ENCODE results near the gene MBD4. TPM values are rescaled to one million over a fixed set of nuclear protein-coding genes. Genes with fewer than 3 reads are reported as not detected.

Gene MBD4
- total and polyA plus RNA-seq, 2 of the 4 experiments (the other 2 are of a cell fraction), result 13.8 to 15.0 TPM

DNA sequence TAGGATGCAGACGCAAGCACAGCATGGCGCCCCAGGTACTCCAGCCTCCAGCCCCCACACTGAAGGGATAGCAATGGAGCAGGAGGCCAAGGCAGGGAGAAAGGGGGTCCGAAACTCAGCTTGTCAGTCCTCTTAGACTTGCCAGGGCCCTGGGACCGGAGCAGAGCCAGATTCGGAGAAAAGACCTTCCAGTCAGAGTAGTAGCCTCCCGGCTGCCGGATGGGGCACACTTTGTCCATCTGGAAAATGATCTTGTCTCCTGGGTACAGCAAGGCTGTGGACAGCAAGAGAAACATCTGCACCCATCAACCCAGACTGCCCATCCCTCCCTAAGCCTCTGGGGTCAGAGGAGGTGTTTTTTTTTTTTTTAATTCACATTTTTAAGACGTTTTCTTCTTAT, 35.6 kb downstream of the MBD4 start:
- Histone ChIP-seq H3K4me2 (ENCODE audit: low read depth, low read length) (no peak overlapping the region), H3K27me3 (ENCODE audit: control insufficient read depth, insufficient read depth, low read length) (no peaks in the 10 kb centered on the region), H3K79me1 (ENCODE audit: low read depth in 1 of 2, low read length in 2 of 2) (peaks cover 0 to 1% of the 10 kb centered on the region in 2 experiments; a peak in 1 of 4 replicates), H3K36me3 (ENCODE audit: control insufficient read depth, insufficient read depth, low read length) (no peaks in the 10 kb centered on the region), H3K4me3 (ENCODE audit: insufficient read depth, low read depth, low read length) (no peak overlapping the region), H4K20me1 (ENCODE audit: insufficient read depth, low read length) (no peaks in the 10 kb centered on the region), H3K9ac (ENCODE audit: low read depth, low read length) (no peak overlapping the region), H3K56ac (ENCODE audit: extremely low read depth, insufficient read depth, low read length) (no peak overlapping the region), H4K8ac (ENCODE audit: low read depth in 2 of 2, low read length in 2 of 2) (no peak overlapping the region), H2AK5ac (ENCODE audit: low read depth, low read length) (no peak overlapping the region), H3K18ac (ENCODE audit: low read depth, low read length) (no peak overlapping the region), H3K4me1 (ENCODE audit: control insufficient read depth, insufficient read depth, low read length) (peaks cover 2% of the 10 kb centered on the region; the same call in 1 of the 2 replicates), H3K23ac (ENCODE audit: low read depth, low read length) (no peak overlapping the region), H2BK20ac (ENCODE audit: low read depth, low read length) (no peak overlapping the region), H2BK120ac (ENCODE audit: low read depth, low read length) (no peak overlapping the region), H4K5ac (ENCODE audit: low read depth, low read length) (no peak overlapping the region), H4K91ac (ENCODE audit: insufficient read depth, low read depth, low read length) (no peak overlapping the region), H2AK9ac (replicated peaks; ENCODE audit: low read depth, low read length, poor library complexity) (no peak overlapping the region), H3K9me3 (ENCODE audit: control insufficient read depth, insufficient read depth, low read length) (no peaks in the 10 kb centered on the region), H3K14ac (replicated peaks; ENCODE audit: low read depth, low read length) (no peak overlapping the region), H2BK15ac (ENCODE audit: low read depth, low read length) (no peak overlapping the region), H3K27ac (ENCODE audit: insufficient read depth, low read length) (no peak overlapping the region), H3K9me1 (ENCODE audit: insufficient read depth, low read length) (no peaks in the 10 kb centered on the region), H2BK5ac (ENCODE audit: low read depth, low read length, poor library complexity, severe bottlenecking) (no peak overlapping the region), H3K4ac (ENCODE audit: low read depth, low read length) (no peak overlapping the region), H2AFZ (replicated peaks; ENCODE audit: low read length, poor library complexity) (no peak overlapping the region)
- WGBS, 2 experiments (ENCODE audit: extremely low coverage in 2 of 2, insufficient read length in 1 of 2), result 40% methylated on average over 1 of the region's 8 CpGs; no CpG with 5 or more reads in 1 of the 2 experiments
- in situ Hi-C loops (cut with MboI; ENCODE audit: low sequenced_read_pairs), result no loop called here
- no TSS peak for BruUV-seq (replicated peaks)
- TF ChIP-seq SMC3 (IDR thresholded peaks at IDR 0.05; ENCODE audit: low read depth, low read length) (no peak), RAD21 (IDR thresholded peaks at IDR 0.05; ENCODE audit: low read length) (no peak), MAFK (IDR thresholded peaks at IDR 0.05; ENCODE audit: low read depth, low read length) (no peak), BHLHE40 (IDR thresholded peaks at IDR 0.05; ENCODE audit: low read depth, low read length) (no peak), RFX5 (IDR thresholded peaks at IDR 0.05; ENCODE audit: low read depth, low read length) (no peak), POLR2A (IDR thresholded peaks at IDR 0.05; ENCODE audit: low read depth, low read length) (no peak), USF2 (IDR thresholded peaks at IDR 0.05; ENCODE audit: low read depth, low read length) (no peak), FOS (IDR thresholded peaks at IDR 0.05; ENCODE audit: low read depth, low read length) (no peak), ELK1 (IDR thresholded peaks at IDR 0.05; ENCODE audit: borderline replicate concordance, low read depth, low read length) (no peak), MAZ (IDR thresholded peaks at IDR 0.05; ENCODE audit: borderline replicate concordance, low read depth, low read length) (no peak), CHD1 (IDR thresholded peaks at IDR 0.05; ENCODE audit: low read depth, low read length) (no peak), RCOR1 (IDR thresholded peaks at IDR 0.05; ENCODE audit: insufficient replicate concordance, low read length) (no peak), NFE2L2 (IDR thresholded peaks at IDR 0.05; ENCODE audit: low read depth, low read length) (no peak)
- TF ChIP-seq, protein P1, sequence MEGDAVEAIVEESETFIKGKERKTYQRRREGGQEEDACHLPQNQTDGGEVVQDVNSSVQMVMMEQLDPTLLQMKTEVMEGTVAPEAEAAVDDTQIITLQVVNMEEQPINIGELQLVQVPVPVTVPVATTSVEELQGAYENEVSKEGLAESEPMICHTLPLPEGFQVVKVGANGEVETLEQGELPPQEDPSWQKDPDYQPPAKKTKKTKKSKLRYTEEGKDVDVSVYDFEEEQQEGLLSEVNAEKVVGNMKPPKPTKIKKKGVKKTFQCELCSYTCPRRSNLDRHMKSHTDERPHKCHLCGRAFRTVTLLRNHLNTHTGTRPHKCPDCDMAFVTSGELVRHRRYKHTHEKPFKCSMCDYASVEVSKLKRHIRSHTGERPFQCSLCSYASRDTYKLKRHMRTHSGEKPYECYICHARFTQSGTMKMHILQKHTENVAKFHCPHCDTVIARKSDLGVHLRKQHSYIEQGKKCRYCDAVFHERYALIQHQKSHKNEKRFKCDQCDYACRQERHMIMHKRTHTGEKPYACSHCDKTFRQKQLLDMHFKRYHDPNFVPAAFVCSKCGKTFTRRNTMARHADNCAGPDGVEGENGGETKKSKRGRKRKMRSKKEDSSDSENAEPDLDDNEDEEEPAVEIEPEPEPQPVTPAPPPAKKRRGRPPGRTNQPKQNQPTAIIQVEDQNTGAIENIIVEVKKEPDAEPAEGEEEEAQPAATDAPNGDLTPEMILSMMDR (conservative IDR thresholded peaks at IDR 0.05; ENCODE audit: low read depth, low read length), result no peak
- dilution Hi-C loops (cut with HindIII; ENCODE audit: low sequenced_read_pairs, unreplicated experiment), result no loop called here
- no peak for ATAC-seq (ENCODE audit: low read depth)
- POLR2A ChIA-PET (ENCODE audit: unreplicated experiment), result no interaction called here
- DNase-seq, result no peak
- CTCF ChIA-PET, result no interaction called here
- intact Hi-C loops (cut with micrococcal nuclease), result no loop called here

All from IMR-90 (cell line).